Sigmoid colon (tissue), 7 donors: ENCODE measurements around the gene GRID2. TPM values are rescaled to one million over a fixed set of nuclear protein-coding genes. Genes with fewer than 3 reads are reported as not detected.

Experiments used
- DNase-seq: peaks from one replicate; pipeline ENCODE4 v3.0.0-alpha.2; 2019
- H3K27ac ChIP-seq, 4 donors: fragments of 200-600 bp; sonication (generic); one replicate each; pipeline ENCODE4 v1.5.1; 2016 to 2019; ENCODE audit warnings: mild to moderate bottlenecking in 1 of 4
- H3K27me3 ChIP-seq, 3 donors: fragments of 200-600 bp; sonication (generic); one replicate each; pipeline ENCODE4 v1.5.1; 2019; ENCODE audit warnings: mild to moderate bottlenecking in 1 of 3
- H3K36me3 ChIP-seq, 4 donors: fragments of 200-600 bp; sonication (generic); one replicate each; pipeline ENCODE4 v1.5.1; 2016 to 2019
- H3K4me1 ChIP-seq, 4 donors: fragments of 200-600 bp; sonication (generic); one replicate each; pipeline ENCODE4 v1.5.1; 2017 to 2019
- H3K4me3 ChIP-seq, 4 donors: fragments of 200-600 bp; sonication (generic); one replicate each; pipeline ENCODE4 v1.5.1; 2017 to 2019; ENCODE audit warnings: mild to moderate bottlenecking in 2 of 4, moderate library complexity in 1 of 4
- H3K9me3 ChIP-seq, 4 donors: fragments of 200-600 bp in 3 of 4; sonication (generic) in 3 of 4; one replicate each; pipeline versions ENCODE4 v1.5.1 to v1.6.1; 2013 to 2019
- CTCF ChIP-seq, 4 experiments: fragments of 450-650 bp in 3 of 4; fragments of 200-600 bp in 1 of 4; IDR thresholded peaks; one replicate each; pipeline ENCODE4 v1.5.1; 2016 to 2019; ENCODE audit warnings: antibody characterized with exemption in 4 of 4, mild to moderate bottlenecking in 3 of 4, moderate library complexity in 2 of 4
- EP300 ChIP-seq, 4 donors: sonication (generic); formaldehyde crosslinking; IDR thresholded peaks; one replicate each; pipeline ENCODE4 v1.6.1; 2017; ENCODE audit warnings: antibody characterized with exemption in 4 of 4
- POLR2A ChIP-seq, 2 donors: fragments of 450-650 bp; IDR thresholded peaks; one replicate each; pipeline ENCODE4 v1.6.1; 2016; ENCODE audit warnings: antibody characterized with exemption in 2 of 2, mild to moderate bottlenecking in 2 of 2, moderate library complexity in 2 of 2
- POLR2AphosphoS5 ChIP-seq, 4 donors: sonication (generic); formaldehyde crosslinking; IDR thresholded peaks; one replicate each; pipeline ENCODE4 v1.6.1; 2017; ENCODE audit warnings: antibody characterized with exemption in 4 of 4
- WGBS, 2 donors: extraction: QIAGEN DNeasy Blood & Tissue Kit; methylation state at CpG; one replicate each; pipeline ENCODE4 v1.1.7; 2013; 5-methylcytosine and 5-hydroxymethylcytosine counted together
- intact Hi-C: fragments of 100-400 bp; cut with DNase I; formaldehyde crosslinking; loops from one replicate; pipeline ENCODE4 v1.15.1; 2023
- polyA plus RNA-seq, 3 donors: library from polyadenylated mRNA; stranded (reverse); fragments of 200-250 nt; gene quantifications; one replicate each; pipeline ENCODE4 v1.2.3, GENCODE V29; 2013
- total RNA-seq, 4 donors: library from RNA; depleted of rRNA; stranded (reverse); fragments of >200 nt; gene quantifications; one replicate each; pipeline ENCODE4 v1.1.0, GENCODE V29; 2016
- donor health status: healthy with polysubstance abuse.
- donor health status: Bipolar disorder and iron deficiency.
- donor health status: healthy.

GRID2 gene
- total and polyA plus RNA-seq, 7 donors: 0.04 to 1.9 (median 0.28) TPM; not detected in 2

- DNase-seq: no peak
Measured at GRCh38 chr4:93744961-93745360, 1441.2 kb downstream of the GRID2 start.

DNA sequence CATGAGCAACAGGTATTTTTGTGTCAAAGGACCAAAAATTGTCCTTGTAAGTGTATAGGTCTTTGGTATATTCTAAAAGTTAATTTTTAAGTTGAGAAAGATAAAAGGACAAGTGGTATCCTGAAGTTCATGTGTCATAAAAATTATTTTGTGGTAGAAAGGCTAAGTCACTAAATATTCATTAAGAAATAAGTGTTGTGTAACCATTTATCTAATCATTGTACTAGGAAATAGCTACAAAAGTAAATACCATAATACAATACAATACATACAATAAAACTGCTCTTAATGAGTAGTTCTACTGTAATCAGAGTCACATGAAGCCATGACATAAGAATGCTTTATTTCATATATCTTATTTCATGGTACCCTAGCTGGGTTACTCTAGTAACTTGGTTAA is 1442.3 kb downstream of the GRID2 start:
- TF ChIP-seq POLR2AphosphoS5 (IDR thresholded peaks at IDR 0.05) (no peak), POLR2A (IDR thresholded peaks at IDR 0.05) (no peak), EP300 (IDR thresholded peaks at IDR 0.05) (no peak), CTCF (IDR thresholded peaks at IDR 0.05) (no peak)
- intact Hi-C loops: no loop called here
- H3K4me3 ChIP-seq: no peak overlapping the region

More at GRCh38 chr4:93744961-93745360, 1441.2 kb downstream of the GRID2 start:
- intact Hi-C loops: no loop called here
- no peak overlapping the region for H3K4me3 ChIP-seq
- H3K4me1 ChIP-seq: no peaks in the 10 kb centered on the region
- no peaks in the 10 kb centered on the region for H3K27me3 ChIP-seq
- WGBS, 2 donors: 58 to 68% methylated on average over 2 of the region's 2 CpGs
- no peaks in the 10 kb centered on the region for H3K36me3 ChIP-seq
- peaks cover 0 to 3% (median 0%) of the 10 kb centered on the region in 4 donors for H3K9me3 ChIP-seq
- no peak overlapping the region for H3K27ac ChIP-seq
- TF ChIP-seq EP300 (IDR thresholded peaks at IDR 0.05) (no peak), POLR2A (IDR thresholded peaks at IDR 0.05) (no peak), POLR2AphosphoS5 (IDR thresholded peaks at IDR 0.05) (no peak), CTCF (IDR thresholded peaks at IDR 0.05) (no peak)

GRCh38 chr4:93747220-93747619 is 1443.5 kb downstream of the GRID2 start:
- no peak overlapping the region for H3K27ac ChIP-seq

More for the DNA sequence above, 1442.3 kb downstream of the GRID2 start:
- H3K4me1 ChIP-seq: no peaks in the 10 kb centered on the region
- H3K36me3 ChIP-seq: no peaks in the 10 kb centered on the region
- H3K9me3 ChIP-seq: peaks cover 0 to 3% (median 0%) of the 10 kb centered on the region in 4 donors
- no peak for DNase-seq
- H3K27ac ChIP-seq: no peak overlapping the region
- H3K27me3 ChIP-seq: no peaks in the 10 kb centered on the region

DNA sequence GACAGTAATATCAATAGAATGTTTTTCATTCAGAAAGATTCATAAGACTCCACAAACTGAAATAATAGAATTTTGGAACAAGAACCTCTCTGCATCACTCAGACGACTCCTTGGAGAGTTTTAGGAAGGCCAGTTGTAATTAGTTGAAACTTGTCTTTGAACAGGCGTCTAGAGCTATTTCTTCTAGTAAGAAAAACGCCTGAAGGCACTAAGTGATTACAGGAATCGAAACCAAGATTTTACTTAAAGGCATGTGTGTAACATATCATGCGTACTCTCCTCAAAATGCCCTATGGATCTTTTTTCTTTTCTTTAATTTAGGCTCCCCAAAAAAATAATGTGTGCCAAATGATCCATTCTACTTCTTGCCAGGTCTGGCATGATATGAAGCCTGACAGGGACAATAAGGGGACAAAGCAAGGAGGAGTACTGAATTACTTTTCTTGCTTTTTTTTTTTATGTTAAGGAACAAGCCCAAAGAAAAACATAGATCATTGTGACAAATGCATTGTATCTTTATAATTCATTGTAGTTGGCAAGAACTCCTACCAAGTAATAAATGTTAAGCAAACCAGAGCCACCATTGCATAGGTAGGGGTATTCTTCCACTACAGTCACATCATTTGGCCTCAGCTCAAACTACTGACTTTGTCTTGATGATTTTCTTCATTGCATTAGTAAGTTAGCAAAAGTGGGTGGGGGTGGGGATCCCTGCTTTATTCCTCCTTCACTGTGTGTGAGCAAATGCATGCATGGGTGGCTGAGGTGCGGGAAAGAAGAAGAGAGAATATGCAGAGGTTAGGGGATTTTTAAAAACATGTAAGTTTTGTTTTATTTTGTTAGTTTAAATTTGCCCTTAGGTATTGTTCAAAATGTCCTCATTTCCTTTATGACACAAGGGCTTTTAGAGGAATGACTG is 1444.9 kb downstream of the GRID2 start:
- peaks cover 0 to 2% (median 0%) of the 10 kb centered on the region in 4 donors for H3K9me3 ChIP-seq
- no peak for TF ChIP-seq EP300 (IDR thresholded peaks at IDR 0.05)
- TF ChIP-seq POLR2AphosphoS5 (IDR thresholded peaks at IDR 0.05): no peak
- no peak for TF ChIP-seq CTCF (IDR thresholded peaks at IDR 0.05)
- no peak for TF ChIP-seq POLR2A (IDR thresholded peaks at IDR 0.05)
- no peaks in the 10 kb centered on the region for H3K4me1 ChIP-seq
- 83 to 90% methylated on average over 6 of the region's 6 CpGs for WGBS, 2 donors
- no peak for DNase-seq
- no peaks in the 10 kb centered on the region for H3K27me3 ChIP-seq
- H3K36me3 ChIP-seq: no peaks in the 10 kb centered on the region
- no peak overlapping the region for H3K4me3 ChIP-seq
- intact Hi-C loops: no loop called here
- no peak overlapping the region for H3K27ac ChIP-seq

More at GRCh38 chr4:93747220-93747619, 1443.5 kb downstream of the GRID2 start:
- H3K9me3 ChIP-seq: peaks cover 0 to 3% (median 0%) of the 10 kb centered on the region in 4 donors
- H3K27me3 ChIP-seq: no peaks in the 10 kb centered on the region
- DNase-seq: no peak
- H3K36me3 ChIP-seq: no peaks in the 10 kb centered on the region
- no peak overlapping the region for H3K4me3 ChIP-seq
- H3K4me1 ChIP-seq: no peaks in the 10 kb centered on the region
- intact Hi-C loops: no loop called here
- 66 to 69% methylated on average over 2 of the region's 2 CpGs for whole genome bisulfite sequencing, 2 donors
- TF ChIP-seq CTCF (IDR thresholded peaks at IDR 0.05) (no peak), POLR2A (IDR thresholded peaks at IDR 0.05) (no peak), POLR2AphosphoS5 (IDR thresholded peaks at IDR 0.05) (no peak), EP300 (IDR thresholded peaks at IDR 0.05) (no peak)
